ENCODE results near the gene CWC22.

Gene CWC22

DNA sequence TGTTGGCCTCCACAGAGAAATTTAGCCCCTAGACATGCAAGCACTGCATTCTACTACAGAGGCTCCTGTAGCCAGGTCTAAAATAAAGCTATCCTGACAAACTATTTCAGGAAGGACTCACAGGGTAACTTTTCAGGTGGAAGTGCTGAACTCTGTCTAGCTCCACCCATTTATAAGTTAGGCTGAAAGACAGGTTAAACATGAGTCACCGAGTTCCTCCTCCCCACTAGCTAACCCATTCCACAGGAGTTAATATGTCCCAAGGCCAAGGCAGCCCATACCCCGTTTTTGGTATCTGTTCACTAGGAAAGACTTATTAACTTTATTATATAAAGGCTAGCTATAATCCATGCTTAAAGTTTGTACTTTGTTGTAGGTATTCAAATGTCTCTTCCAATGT is 3.5 kb downstream of the CWC22 start:
- no peak overlapping the region for H2AFZ ChIP-seq (ENCODE audit: low read length)
- no peaks in the 10 kb centered on the region for H3K36me3 ChIP-seq (replicated peaks; ENCODE audit: insufficient read depth, low read length)
- H3K9me3 ChIP-seq (replicated peaks; ENCODE audit: insufficient read depth, low read length) = no peaks in the 10 kb centered on the region
- no peak for DNase-seq
- H3K9ac ChIP-seq (ENCODE audit: low read length) = no peak overlapping the region
- no peaks in the 10 kb centered on the region for H3F3A ChIP-seq (ENCODE audit: insufficient read depth, low read length)
- H3K9me2 ChIP-seq (replicated peaks; ENCODE audit: insufficient read depth, low read length) = no peaks in the 10 kb centered on the region
- H3K4me1 ChIP-seq (ENCODE audit: low read length) = peaks cover 8% of the 10 kb centered on the region
- H3K79me2 ChIP-seq (ENCODE audit: low read length) = peaks cover 77% of the 10 kb centered on the region
- TF ChIP-seq, protein P1, sequence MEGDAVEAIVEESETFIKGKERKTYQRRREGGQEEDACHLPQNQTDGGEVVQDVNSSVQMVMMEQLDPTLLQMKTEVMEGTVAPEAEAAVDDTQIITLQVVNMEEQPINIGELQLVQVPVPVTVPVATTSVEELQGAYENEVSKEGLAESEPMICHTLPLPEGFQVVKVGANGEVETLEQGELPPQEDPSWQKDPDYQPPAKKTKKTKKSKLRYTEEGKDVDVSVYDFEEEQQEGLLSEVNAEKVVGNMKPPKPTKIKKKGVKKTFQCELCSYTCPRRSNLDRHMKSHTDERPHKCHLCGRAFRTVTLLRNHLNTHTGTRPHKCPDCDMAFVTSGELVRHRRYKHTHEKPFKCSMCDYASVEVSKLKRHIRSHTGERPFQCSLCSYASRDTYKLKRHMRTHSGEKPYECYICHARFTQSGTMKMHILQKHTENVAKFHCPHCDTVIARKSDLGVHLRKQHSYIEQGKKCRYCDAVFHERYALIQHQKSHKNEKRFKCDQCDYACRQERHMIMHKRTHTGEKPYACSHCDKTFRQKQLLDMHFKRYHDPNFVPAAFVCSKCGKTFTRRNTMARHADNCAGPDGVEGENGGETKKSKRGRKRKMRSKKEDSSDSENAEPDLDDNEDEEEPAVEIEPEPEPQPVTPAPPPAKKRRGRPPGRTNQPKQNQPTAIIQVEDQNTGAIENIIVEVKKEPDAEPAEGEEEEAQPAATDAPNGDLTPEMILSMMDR (IDR thresholded peaks at IDR 0.05; ENCODE audit: low read length) = no peak
- TF ChIP-seq EZH2phosphoT487 (IDR thresholded peaks at IDR 0.05; ENCODE audit: low read length) = no peak
- TF ChIP-seq EZH2 (optimal IDR thresholded peaks at IDR 0.05; ENCODE audit: low read depth, low read length) = no peak
- H3K27ac ChIP-seq (ENCODE audit: low read length) = no peak overlapping the region
- H3K4me2 ChIP-seq (ENCODE audit: low read depth, low read length) = no peak overlapping the region
- H3K27me3 ChIP-seq (replicated peaks; ENCODE audit: insufficient read depth, low read length) = no peaks in the 10 kb centered on the region
- no peak overlapping the region for H3K4me3 ChIP-seq (ENCODE audit: low read length)
- H4K20me1 ChIP-seq (ENCODE audit: insufficient read depth, low read length) = no peaks in the 10 kb centered on the region

DNA sequence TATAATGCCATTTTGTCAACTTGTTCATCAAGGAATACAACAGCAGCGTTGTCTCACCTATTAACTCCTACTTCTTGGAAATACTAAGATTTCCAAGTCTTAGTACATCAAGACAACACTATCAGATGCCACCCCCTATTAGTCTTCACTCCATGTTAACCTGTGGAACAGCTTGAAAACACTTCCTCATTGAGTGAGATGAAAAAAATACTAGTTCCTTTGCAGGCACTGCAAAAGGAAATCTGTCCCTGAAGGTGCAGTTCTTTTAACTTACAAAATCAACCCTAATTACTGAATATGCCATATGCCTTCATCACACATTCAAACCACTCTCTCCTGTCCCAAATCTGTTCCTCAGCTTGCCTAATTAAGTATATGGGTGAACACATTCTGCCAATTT is 4.0 kb downstream of the CWC22 start:
- H3K27ac ChIP-seq (ENCODE audit: low read length) = no peak overlapping the region
- H3K27me3 ChIP-seq (replicated peaks; ENCODE audit: insufficient read depth, low read length) = no peaks in the 10 kb centered on the region
- H2AFZ ChIP-seq (ENCODE audit: low read length) = no peak overlapping the region
- H3K9me2 ChIP-seq (replicated peaks; ENCODE audit: insufficient read depth, low read length) = no peaks in the 10 kb centered on the region
- H3K9ac ChIP-seq (ENCODE audit: low read length) = no peak overlapping the region
- no peaks in the 10 kb centered on the region for H4K20me1 ChIP-seq (ENCODE audit: insufficient read depth, low read length)
- no peaks in the 10 kb centered on the region for H3K9me3 ChIP-seq (replicated peaks; ENCODE audit: insufficient read depth, low read length)
- H3K79me2 ChIP-seq (ENCODE audit: low read length) = peaks cover 82% of the 10 kb centered on the region
- peaks cover 8% of the 10 kb centered on the region for H3K4me1 ChIP-seq (ENCODE audit: low read length)
- H3K4me3 ChIP-seq (ENCODE audit: low read length) = no peak overlapping the region
- H3K4me2 ChIP-seq (ENCODE audit: low read depth, low read length) = no peak overlapping the region
- DNase-seq = no peak
- no peaks in the 10 kb centered on the region for H3F3A ChIP-seq (ENCODE audit: insufficient read depth, low read length)
- TF ChIP-seq, protein P1 (IDR thresholded peaks at IDR 0.05; ENCODE audit: low read length) = no peak
- TF ChIP-seq EZH2 (optimal IDR thresholded peaks at IDR 0.05; ENCODE audit: low read depth, low read length) (no peak), EZH2phosphoT487 (IDR thresholded peaks at IDR 0.05; ENCODE audit: low read length) (no peak)
- no peaks in the 10 kb centered on the region for H3K36me3 ChIP-seq (replicated peaks; ENCODE audit: insufficient read depth, low read length)

DNA sequence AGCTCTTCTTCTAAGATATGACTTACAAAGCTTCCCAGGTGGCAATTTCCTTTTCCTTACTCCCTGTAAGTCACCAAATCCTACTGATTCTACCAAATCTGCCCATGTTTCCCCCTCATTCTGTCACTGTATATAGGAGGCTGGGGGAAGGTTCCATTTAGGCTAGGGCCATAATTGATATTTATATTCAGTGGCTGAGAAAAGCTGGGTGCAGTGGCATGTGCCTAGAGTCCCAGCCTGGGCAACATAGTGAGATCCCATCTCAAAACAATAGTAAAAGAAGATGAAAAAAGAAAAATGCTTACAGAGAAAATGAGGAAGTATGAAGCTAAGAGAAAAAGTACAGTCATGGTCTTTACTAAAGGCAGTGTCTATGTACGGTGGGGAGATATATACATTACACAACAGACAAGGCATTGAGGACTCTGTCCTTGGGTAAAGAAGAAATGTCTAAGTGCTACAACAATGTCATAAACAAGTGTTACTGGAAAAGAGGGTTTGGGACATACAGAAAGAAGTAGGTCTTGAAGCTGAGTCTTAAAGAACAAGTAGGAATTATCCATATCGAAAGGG is 4.8 kb downstream of the CWC22 start:
- Histone ChIP-seq H3K4me2 (ENCODE audit: low read depth, low read length) (no peak overlapping the region), H2AFZ (ENCODE audit: low read length) (no peak overlapping the region), H3K79me2 (ENCODE audit: low read length) (peaks cover 90% of the 10 kb centered on the region), H3K4me3 (ENCODE audit: low read length) (no peak overlapping the region), H3F3A (ENCODE audit: insufficient read depth, low read length) (no peaks in the 10 kb centered on the region), H3K27me3 (replicated peaks; ENCODE audit: insufficient read depth, low read length) (no peaks in the 10 kb centered on the region), H3K36me3 (replicated peaks; ENCODE audit: insufficient read depth, low read length) (no peaks in the 10 kb centered on the region), H3K9me3 (replicated peaks; ENCODE audit: insufficient read depth, low read length) (no peaks in the 10 kb centered on the region), H3K9me2 (replicated peaks; ENCODE audit: insufficient read depth, low read length) (no peaks in the 10 kb centered on the region), H3K9ac (ENCODE audit: low read length) (no peak overlapping the region), H3K27ac (ENCODE audit: low read length) (no peak overlapping the region), H4K20me1 (ENCODE audit: insufficient read depth, low read length) (no peaks in the 10 kb centered on the region), H3K4me1 (ENCODE audit: low read length) (peaks cover 8% of the 10 kb centered on the region)
- TF ChIP-seq, protein P1 (IDR thresholded peaks at IDR 0.05; ENCODE audit: low read length) = no peak
- no peak for TF ChIP-seq EZH2phosphoT487 (IDR thresholded peaks at IDR 0.05; ENCODE audit: low read length)
- TF ChIP-seq EZH2 (optimal IDR thresholded peaks at IDR 0.05; ENCODE audit: low read depth, low read length) = no peak
- DNase-seq = no peak

All from MM.1S (cell line).